Activated T-cell treated with anti-CD3 and anti-CD28 coated beads, Interleukin-2, amount 50 U/mL, for 1 hour (primary cell): ENCODE measurements around the gene PTPRT.

Experiments used
- DNase-seq: peaks from one replicate; pipeline ENCODE4 v3.0.0-alpha.2; 2020

The PTPRT gene

GRCh38 chr20:42435230-42435629 lies 754.5 kb downstream of the PTPRT start:
- DNase-seq, result no peak

GRCh38 chr20:42432496-42433334 lies 757.0 kb downstream of the PTPRT start:
- no peak for DNase-seq

GRCh38 chr20:42430598-42430997 lies 759.1 kb downstream of the PTPRT start:
- DNase-seq, result no peak

- no peak for DNase-seq
These were observed 759.8 kb downstream of the PTPRT start for GRCh38 chr20:42429761-42430458.

- DNase-seq, result no peak
These were observed 769.7 kb downstream of the PTPRT start for GRCh38 chr20:42419814-42420532.

- DNase-seq, result no peak
These were observed 782.9 kb downstream of the PTPRT start for GRCh38 chr20:42406826-42407225.

GRCh38 chr20:42402455-42402854 lies 787.3 kb downstream of the PTPRT start:
- no peak for DNase-seq

GRCh38 chr20:42401613-42402012 lies 788.1 kb downstream of the PTPRT start:
- no peak for DNase-seq

GRCh38 chr20:42399802-42400201 lies 789.9 kb downstream of the PTPRT start:
- DNase-seq, result no peak

GRCh38 chr20:42392442-42392841 lies 797.3 kb downstream of the PTPRT start:
- DNase-seq, result no peak

- no peak for DNase-seq
These were observed 797.9 kb downstream of the PTPRT start for GRCh38 chr20:42391807-42392206.

GRCh38 chr20:42380287-42380686 lies 809.4 kb downstream of the PTPRT start:
- DNase-seq, result no peak

- DNase-seq, result no peak
These were observed 810.3 kb downstream of the PTPRT start for GRCh38 chr20:42379385-42379784.

GRCh38 chr20:42378826-42379225 lies 810.9 kb downstream of the PTPRT start:
- DNase-seq, result no peak

GRCh38 chr20:42376131-42376530 lies 813.6 kb downstream of the PTPRT start:
- no peak for DNase-seq

- DNase-seq, result no peak
These were observed 816.7 kb downstream of the PTPRT start for GRCh38 chr20:42373049-42373448.

GRCh38 chr20:42370075-42370474 lies 819.6 kb downstream of the PTPRT start:
- no peak for DNase-seq

GRCh38 chr20:42368910-42369309 lies 820.8 kb downstream of the PTPRT start:
- DNase-seq, result no peak

- DNase-seq, result no peak
These were observed 823.1 kb downstream of the PTPRT start for GRCh38 chr20:42366626-42367025.

GRCh38 chr20:42364446-42364845 lies 825.3 kb downstream of the PTPRT start:
- DNase-seq, result no peak

- DNase-seq, result no peak
These were observed 828.2 kb downstream of the PTPRT start for GRCh38 chr20:42361402-42361970.

GRCh38 chr20:42360621-42361020 lies 829.1 kb downstream of the PTPRT start:
- no peak for DNase-seq

GRCh38 chr20:42359617-42360016 lies 830.1 kb downstream of the PTPRT start:
- DNase-seq, result no peak
